PC-3 (cell line): ENCODE results near the gene MTG1.

Experiments used
- CTCF ChIP-seq: fragments of 300-600 bp; sonication (generic); conservative IDR thresholded peaks from 2 replicates; pipeline ENCODE4 v1.5.1; 2017; ENCODE audit warnings: antibody characterized with exemption, low read depth, mild to moderate bottlenecking, low read length
- EZH2 ChIP-seq: fragments of 300-600 bp; sonication (generic); IDR thresholded peaks from one replicate; pipeline ENCODE4 v1.6.1; 2017; ENCODE audit warnings: antibody characterized with exemption, mild to moderate bottlenecking, low read length; ENCODE audit not compliant: unreplicated experiment

GRCh38 chr10:133455196-133455595 lies 61.2 kb downstream of the MTG1 start:
- no peak for TF ChIP-seq EZH2
- TF ChIP-seq CTCF, result no peak
